Measurements from ENCODE around the gene GFOD2. TPM values are rescaled to one million over a fixed set of nuclear protein-coding genes. Genes with fewer than 3 reads are reported as not detected.

Gene GFOD2
- total RNA-seq, 1 experiment from 2014 or later = 16.8 TPM

GRCh38 chr16:67731753-67732095, 12.6 kb upstream of the GFOD2 start:
- DNase-seq (ENCODE audit: low spot score) = no peak

DNA sequence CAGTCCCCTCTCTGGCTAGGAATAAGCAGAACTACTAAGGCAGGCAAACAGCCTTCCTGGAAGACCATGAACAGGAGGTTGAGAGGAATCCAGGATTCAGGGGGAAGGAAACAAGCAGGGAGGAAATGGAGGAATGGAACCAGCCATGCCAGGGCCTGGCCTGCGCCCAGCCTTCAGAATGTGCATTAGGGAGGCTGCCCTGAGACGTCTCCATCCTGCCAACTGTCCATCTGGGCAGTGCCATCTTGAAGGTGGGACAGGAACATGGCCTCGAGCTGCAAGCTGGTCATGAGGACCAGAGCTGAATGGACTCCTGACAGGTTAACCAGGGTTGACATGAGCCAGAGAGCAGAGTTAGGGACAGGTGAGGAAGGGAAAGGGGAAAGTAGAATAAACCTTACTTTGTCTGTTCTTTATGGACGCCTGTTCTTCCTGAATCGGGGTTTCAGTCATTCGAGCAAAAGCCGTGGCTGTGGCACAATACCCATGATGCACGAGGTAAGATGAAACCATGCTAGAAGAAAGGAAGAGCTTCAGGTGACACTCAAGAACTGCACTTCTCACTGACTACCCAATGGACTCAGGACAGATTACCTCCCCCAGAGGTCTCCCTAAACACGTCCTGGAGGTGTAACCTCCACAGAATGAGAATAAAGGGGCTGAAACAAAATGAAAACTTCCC, 12.1 kb upstream of the GFOD2 start:
- DNase-seq (ENCODE audit: low spot score) = no peak

GRCh38 chr16:67730326-67730725, 11.2 kb upstream of the GFOD2 start:
- no peak for DNase-seq (ENCODE audit: low spot score)

DNA sequence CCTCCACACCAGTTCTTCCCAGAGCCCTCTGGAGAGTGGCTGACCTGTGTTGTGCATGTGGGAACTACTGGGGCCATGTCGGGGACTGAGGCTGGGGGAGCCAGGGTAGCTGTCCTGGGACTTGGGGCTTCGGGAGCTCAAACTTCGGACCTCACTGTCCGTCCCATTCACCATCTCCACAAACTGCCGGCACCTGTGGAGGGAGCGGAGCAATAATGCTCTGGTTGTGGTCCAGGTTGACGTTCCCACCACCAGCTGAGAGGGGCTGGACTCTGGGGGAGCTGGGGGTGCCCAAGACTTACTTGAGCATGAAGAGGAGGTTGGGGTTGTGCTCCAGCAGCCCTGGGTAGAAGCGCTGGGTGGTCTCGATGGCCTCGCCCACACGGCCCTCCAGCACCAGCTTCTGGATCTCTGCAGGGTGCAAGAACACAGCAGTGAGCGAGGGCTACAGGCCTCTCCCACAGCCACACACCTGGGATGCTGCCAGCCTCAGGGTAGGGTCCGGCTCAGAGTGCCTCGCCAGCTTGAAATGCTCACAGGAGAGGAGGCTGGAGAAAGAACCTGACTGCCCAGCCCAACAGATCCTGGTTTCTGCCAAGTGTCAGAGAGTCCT, 10.6 kb upstream of the GFOD2 start:
- DNase-seq (ENCODE audit: low spot score) = no peak

GRCh38 chr16:67727521-67728485, 8.7 kb upstream of the GFOD2 start:
- DNase-seq (ENCODE audit: low spot score) = no peak

DNA sequence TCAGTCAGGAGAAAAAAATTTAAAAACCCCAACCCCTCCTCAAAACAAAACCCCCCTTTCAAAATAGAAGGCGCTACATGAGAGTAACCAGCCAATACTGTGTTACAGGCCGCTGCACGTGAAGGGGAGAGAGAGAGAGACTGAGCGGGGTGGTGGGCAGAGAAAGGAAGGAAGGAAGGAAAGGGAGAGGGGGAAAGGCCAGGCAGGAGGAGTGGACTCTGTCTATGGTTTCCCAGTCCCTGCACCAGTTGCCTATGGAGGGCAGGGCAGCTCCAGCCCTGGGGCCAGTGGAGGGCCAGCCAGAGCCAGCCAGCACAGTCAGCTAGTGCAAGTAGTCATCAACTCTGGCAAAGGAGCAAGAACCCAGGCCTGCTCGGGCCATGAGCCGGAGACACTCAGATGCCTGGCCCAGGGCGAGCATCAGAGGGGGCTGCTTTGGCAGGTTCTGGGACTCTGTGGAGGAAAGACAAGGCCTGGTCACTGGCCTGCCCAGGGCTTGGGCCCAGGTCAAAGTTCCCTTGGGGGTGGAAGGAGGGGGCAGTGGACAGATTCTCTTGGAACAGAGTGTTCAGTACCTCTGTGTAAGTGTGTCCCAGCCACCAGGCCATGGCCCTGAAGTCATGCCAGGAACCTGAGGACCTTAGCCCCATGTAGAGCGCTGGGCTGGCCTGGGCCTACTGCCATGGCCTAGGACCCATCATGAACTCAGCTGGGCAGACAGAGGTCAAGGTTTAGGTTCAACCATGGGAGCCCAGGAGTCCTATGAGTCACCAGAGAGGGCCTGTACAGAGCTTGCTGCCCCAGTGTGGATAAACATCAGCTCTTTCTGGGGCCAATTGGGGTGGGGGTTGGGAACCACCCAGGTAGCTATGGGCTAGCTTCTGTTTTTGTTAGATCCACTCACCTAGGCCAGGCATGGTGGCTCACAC, 7.3 kb upstream of the GFOD2 start:
- no peak for DNase-seq (ENCODE audit: low spot score)

DNA sequence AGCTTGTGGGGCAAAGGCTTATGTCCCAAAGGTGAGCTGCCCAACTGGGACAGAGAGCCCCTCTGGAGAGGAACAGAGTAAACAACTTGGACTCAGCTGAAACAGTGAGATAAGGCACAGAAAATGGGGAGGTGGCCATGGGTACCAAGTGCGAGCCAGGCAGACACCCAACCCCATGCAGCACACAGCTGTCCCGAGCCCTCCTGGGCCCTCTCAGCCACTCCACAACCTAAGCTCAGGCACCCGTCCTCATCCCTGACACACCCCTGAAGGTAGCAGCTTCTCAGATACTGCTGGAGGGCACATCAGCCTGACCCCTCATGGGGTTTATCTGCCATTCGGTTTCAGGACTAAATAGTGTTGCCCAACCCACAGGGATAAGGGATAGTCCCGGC, 4.8 kb upstream of the GFOD2 start:
- DNase-seq (ENCODE audit: low spot score) = no peak

DNA sequence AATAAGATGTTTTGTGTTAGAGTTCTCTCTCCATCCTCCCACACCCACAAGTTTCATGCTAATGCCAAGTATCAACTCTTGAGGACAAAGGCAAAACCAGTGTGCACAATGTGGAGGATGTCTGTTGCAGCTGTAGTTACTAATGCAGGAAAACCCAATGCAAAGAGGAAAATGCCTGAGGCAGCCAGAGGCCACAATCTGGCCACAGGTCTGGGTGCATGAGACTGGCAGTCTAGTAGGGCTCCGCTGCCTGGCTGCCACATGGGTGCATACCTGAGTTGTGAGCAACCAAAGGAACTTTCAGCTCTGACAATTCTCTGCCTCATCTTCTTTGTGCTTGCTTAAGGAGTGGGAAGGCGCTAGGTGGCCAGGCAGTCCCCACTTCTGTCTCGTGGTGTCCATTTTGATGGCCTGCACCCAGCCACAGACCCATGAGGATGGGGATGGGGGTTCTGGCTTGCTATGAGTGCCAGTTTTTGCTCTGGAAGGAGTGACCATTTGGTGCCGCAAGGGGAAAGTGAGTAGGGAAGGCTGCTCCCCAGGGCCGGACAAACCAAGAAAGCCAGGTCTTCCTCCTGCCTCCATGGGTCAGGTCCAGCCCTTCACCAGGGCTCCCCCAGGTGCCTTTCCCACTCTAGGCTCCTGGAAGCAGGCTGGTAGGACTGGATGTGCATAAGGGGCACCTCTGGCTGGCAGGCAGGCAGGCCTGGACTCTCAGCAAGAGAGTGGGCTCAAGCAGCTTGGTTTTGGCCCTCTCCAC, 4.2 kb upstream of the GFOD2 start:
- no peak for DNase-seq (ENCODE audit: low spot score)

DNA sequence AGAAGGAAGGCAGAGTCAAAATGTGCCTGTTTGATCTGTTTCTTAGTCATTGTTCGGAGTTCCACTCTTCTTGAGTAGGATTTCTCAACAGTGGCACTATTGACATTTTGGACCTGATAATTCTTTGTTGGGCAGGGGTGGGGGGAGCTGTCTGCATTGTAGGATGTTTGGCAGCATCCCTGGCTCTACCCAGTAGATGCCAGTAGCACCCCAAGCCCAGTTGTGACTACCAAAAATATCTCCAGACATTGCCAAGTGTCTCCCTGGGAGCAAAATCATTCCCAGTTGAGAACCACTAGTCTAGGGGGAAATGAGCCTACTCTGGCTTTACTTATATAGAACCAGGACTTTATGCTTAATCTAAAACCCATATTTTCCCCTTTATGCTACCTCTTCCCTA, 1.1 kb upstream of the GFOD2 start:
- DNase-seq (ENCODE audit: low spot score) = no peak

GRCh38 chr16:67719778-67720144, 645 bp upstream of the GFOD2 start:
- peak; percentile 30 for DNase-seq (ENCODE audit: low spot score)

DNA sequence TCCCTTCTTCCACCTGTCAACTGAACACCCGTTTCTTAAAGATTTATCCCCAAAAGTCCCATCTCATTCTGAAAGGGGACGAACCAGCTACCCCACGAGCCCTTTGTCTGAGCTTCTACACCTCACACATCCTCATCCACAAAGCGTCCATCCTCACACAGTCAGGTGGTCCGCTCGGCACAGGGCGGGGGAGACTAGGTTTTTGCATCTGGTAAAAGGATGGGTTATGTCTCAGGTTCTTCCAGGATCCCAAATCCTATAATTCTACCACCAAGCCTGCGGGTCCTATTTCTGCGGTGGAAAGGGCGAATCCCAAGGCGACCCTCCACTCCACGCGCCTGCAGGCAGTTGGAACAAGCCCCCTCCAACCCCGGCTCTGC, 458 bp downstream of the GFOD2 start:
- DNase-seq (ENCODE audit: low spot score) = peak; percentile 30

- no peak for DNase-seq (ENCODE audit: low spot score)
These were observed 3.0 kb downstream of the GFOD2 start for GRCh38 chr16:67716097-67716496.

GRCh38 chr16:67714522-67714921, 4.6 kb downstream of the GFOD2 start:
- DNase-seq (ENCODE audit: low spot score) = no peak

DNA sequence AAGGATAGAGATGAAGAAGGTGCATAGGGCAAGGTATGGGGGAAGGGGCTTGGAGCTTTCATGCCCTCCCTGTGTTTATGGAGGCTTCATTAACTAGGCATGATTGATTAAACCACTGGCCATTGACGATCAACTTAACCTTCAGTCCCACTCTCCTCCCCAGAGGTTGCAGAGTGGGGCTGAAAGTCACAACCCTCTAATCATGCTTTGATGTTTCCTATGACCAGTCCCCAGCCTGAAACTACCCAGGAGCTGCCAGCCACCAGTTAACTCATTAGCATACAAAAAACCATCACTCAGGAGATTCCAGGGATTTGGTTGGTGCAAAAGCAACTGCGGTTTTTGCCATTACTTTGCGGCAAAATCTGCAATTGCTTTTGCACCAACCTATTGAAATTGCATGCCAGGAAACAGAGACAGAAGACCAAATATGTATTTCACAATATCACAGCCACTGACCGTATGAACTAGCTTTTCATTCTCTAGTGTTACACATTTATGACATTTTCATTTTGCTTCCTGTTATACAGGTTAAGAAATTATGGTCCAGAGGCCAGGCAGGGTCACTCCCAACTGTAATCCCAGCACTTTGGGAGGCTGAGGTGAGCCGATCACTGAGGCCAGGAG, 5.4 kb downstream of the GFOD2 start:
- no peak for DNase-seq (ENCODE audit: low spot score)

- no peak for DNase-seq (ENCODE audit: low spot score)
These were observed 8.5 kb downstream of the GFOD2 start for GRCh38 chr16:67710607-67711006.

DNA sequence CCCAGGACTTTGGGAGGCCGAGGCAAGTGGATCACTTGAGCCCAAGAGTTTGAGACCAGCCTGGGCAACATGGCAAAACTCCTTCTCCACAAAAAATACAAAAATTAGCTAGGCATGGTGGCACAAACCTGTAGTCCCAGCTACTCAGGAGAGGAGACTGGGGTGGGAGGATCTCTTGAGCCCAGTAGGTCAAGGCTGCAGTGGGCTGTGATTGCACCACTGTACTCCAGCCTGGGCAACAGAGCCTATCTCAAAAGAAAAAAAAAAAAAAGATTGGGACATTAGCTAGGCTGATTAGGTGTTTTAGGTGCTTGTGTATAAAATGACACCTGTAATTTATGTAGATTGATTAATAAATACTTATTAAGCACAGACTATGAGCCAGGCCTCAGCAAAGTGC, 10.1 kb downstream of the GFOD2 start:
- no peak for DNase-seq (ENCODE audit: low spot score)

DNA sequence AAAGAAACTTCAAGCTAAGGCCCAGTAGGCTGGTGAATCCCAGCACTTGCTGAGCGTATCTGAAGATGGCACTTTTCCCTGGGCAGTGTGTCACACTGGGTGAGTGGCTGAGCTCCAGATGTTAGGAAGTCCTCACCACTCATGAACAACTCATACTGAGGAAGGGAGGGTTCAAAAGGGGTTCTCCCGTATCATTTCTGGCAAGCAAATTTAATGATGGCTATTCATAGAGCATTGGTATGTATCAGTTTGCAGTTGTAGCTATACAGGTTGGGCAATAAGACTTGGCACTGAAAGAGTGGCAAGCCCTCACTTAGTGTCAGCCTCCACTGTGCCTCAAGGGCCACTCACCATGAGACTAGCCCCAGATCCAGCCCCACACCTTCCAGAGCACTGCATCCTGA, 10.7 kb downstream of the GFOD2 start:
- DNase-seq (ENCODE audit: low spot score) = no peak

DNA sequence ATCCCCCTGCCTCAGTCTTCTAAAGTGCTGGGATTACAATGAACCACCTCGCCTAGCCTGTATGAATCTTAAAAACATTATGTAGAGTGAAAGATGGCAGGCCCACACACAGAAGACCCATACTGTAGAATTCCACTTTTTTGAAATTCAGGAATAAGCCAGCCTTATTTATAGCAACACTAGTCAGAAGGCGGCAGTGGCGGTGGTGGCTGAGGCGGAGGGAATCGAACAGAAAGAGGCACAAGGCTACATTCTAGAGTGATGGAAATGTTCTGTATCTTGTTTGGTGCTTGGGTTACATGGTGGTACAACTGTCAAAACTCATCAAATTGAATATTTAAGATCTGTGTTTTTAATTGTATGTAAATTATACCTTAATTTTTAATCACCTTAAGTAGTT, 11.3 kb downstream of the GFOD2 start:
- no peak for DNase-seq (ENCODE audit: low spot score)

DNA sequence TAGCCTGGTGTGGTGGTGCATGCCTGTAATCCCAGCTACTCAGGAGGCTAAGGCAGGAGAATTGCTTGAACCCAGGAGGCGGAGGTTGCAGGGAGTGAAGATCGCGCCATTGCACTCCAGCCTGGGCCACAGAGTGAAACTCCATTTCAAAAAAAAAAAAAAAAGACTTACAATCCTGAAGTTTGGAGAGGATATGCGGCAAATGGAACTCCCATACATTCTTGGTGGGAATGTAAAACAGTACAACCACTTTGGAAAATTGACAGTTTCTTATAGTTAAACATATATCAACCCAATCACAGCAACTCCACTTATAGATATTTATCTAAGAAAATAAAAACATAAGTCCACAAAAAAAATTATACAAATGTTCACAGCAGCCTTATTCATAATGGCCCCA, 11.9 kb downstream of the GFOD2 start:
- DNase-seq (ENCODE audit: low spot score) = no peak

GRCh38 chr16:67704110-67704509, 15.0 kb downstream of the GFOD2 start:
- DNase-seq (ENCODE audit: low spot score) = no peak

Data from HT-29 (cell line).